Transverse colon (tissue), 4 donors: ENCODE results near the gene TCEA3.

Experiments used
- CTCF ChIP-seq, 5 experiments: fragments of 200-600 bp in 3 of 5; fragments of 450-650 bp in 2 of 5; sonication (generic) in 3 of 5; IDR thresholded peaks; 1 replicate in 2 of 5; 2 replicates in 3 of 5; pipeline ENCODE4 v1.5.1; 2016 to 2017; ENCODE audit warnings: antibody characterized with exemption in 5 of 5, inconsistent platforms in 3 of 5, mild to moderate bottlenecking in 2 of 5, moderate library complexity in 1 of 5
- EP300 ChIP-seq: sonication (generic); formaldehyde crosslinking; IDR thresholded peaks from one replicate; pipeline ENCODE4 v1.6.1; 2017; ENCODE audit warnings: antibody characterized with exemption, low read depth
- POLR2A ChIP-seq: fragments of 450-650 bp; IDR thresholded peaks from one replicate; pipeline ENCODE4 v1.6.1; 2016; ENCODE audit warnings: antibody characterized with exemption, mild to moderate bottlenecking, moderate library complexity
- POLR2AphosphoS5 ChIP-seq, 3 donors: sonication (generic); formaldehyde crosslinking; IDR thresholded peaks; one replicate each; pipeline ENCODE4 v1.6.1; 2016; ENCODE audit warnings: antibody characterized with exemption in 3 of 3

GRCh38 chr1:23380719-23381118 is 43.8 kb downstream of the TCEA3 start:
- TF ChIP-seq POLR2A (no peak), CTCF (IDR thresholded peaks at IDR 0.05) (no peak), EP300 (no peak), POLR2AphosphoS5 (IDR thresholded peaks at IDR 0.05) (no peak)
